ENCODE data around the gene MYRIP.
A peak's percentile ranks its signal among the peaks of the same experiment; 100 is the strongest.

MYRIP gene

DNA sequence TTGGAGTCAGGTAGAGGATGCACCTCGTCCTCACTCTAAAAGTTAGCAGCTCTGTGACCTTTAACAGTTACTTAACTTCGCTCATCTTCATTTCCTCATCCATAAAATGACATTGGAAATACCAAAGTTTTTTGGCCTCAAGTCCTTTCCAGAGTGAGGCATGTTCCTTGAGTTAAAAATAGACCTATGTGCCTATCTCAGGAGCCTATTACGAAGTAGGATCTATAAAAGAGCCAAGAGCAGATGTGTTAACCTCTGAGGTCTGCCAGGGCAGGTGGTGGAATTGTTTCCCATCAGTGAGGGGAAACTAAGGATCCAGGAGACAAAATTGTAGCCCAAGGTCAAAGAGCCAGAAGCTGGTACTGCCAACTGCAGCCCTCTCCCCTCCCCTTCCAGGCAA is 379.7 kb downstream of the MYRIP start:
- FAIRE-seq (no peak), DNase-seq (ENCODE audit: insufficient read length) (no peak)
- TF ChIP-seq TAF1 (IDR thresholded peaks at IDR 0.05; ENCODE audit: borderline replicate concordance, low read depth, low read length) (no peak), POLR2AphosphoS5 (IDR thresholded peaks at IDR 0.05; ENCODE audit: low read depth, low read length) (no peak), POLR2A (IDR thresholded peaks at IDR 0.05; ENCODE audit: low read depth, low read length) (no peak)

DNA sequence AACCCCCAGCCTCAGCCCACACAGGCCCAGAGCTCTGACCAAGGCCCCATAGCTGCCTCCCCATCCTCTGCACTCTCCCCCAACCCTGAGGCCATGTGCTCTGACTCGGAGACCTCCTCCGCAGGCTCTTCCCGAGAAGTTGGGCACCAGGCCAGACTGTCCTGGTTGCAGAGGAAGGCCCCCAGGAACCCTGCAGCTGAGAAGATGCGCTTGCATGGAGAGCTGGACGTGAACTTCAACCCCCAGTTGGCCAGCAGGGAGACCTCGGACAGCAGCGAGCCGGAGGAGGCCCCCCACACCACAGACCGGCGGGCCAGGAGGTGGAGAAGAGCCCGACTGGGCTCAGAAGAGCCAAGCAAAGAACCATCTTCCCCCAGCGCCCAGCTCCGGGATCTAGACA is 380.6 kb downstream of the MYRIP start:
- DNase-seq (ENCODE audit: insufficient read length) (no peak), FAIRE-seq (no peak)
- no peak for TF ChIP-seq POLR2A (IDR thresholded peaks at IDR 0.05; ENCODE audit: low read depth, low read length)
- TF ChIP-seq POLR2AphosphoS5 (IDR thresholded peaks at IDR 0.05; ENCODE audit: low read depth, low read length) = no peak
- TF ChIP-seq TAF1 (IDR thresholded peaks at IDR 0.05; ENCODE audit: borderline replicate concordance, low read depth, low read length) = no peak

- FAIRE-seq = no peak
- no peak for TF ChIP-seq POLR2A (IDR thresholded peaks at IDR 0.05; ENCODE audit: low read depth, low read length)
- no peak for TF ChIP-seq POLR2AphosphoS5 (IDR thresholded peaks at IDR 0.05; ENCODE audit: low read depth, low read length)
- no peak for TF ChIP-seq TAF1 (IDR thresholded peaks at IDR 0.05; ENCODE audit: borderline replicate concordance, low read depth, low read length)
- DNase-seq (ENCODE audit: insufficient read length) = no peak
Observed at GRCh38 chr3:40191251-40191650, 381.8 kb downstream of the MYRIP start.

DNA sequence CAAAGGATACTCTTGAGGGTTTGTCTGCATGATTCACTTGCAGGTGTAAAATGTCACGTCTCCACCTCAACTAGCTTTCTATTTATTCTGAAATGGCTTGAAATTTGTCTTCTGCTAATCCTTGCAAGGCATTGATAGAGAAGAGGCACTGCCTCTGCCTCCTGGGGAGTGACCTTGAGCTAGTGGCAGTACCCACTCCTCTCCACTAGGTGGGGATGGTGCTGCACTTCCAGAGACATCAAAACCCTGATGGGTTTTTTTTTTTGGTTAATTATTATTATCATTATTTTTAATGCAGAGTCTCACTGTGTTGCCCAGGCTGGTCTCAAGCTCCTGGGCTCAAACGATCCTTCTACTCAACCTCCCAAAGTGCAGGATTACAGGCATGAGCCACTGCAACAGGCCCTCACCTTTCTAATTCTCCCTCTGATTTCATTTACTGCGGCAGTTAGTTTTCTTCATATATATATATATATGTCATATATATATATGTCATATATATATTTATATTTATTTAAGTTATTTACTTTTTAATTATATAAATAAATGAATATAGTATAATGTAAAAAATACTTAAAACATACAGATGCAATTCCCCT is 382.5 kb downstream of the MYRIP start:
- no peak for TF ChIP-seq POLR2AphosphoS5 (IDR thresholded peaks at IDR 0.05; ENCODE audit: low read depth, low read length)
- no peak for TF ChIP-seq TAF1 (IDR thresholded peaks at IDR 0.05; ENCODE audit: borderline replicate concordance, low read depth, low read length)
- no peak for TF ChIP-seq POLR2A (IDR thresholded peaks at IDR 0.05; ENCODE audit: low read depth, low read length)
- peak; percentile 39 for DNase-seq (ENCODE audit: insufficient read length)
- peak; percentile 57 for FAIRE-seq

DNA sequence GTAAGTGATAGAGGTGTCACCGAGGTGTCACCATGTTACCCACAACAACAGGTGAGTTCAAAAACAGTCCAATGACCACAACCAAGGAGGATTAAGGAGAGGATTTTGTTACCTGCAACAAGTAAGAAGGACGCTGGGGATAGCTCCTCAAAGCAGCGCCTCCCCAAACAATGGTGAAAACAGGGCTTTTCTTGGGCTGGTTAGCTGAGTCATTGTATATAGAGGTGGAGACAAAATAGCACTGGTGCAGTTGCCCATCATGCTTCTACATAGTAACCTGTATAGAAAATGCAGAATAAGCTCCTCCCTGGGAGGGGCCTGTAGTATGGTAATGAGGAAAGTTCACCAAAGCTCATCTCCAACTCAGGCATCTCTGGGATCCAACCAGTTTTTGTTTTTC is 383.2 kb downstream of the MYRIP start:
- TF ChIP-seq POLR2A (IDR thresholded peaks at IDR 0.05; ENCODE audit: low read depth, low read length) (no peak), POLR2AphosphoS5 (IDR thresholded peaks at IDR 0.05; ENCODE audit: low read depth, low read length) (no peak), TAF1 (IDR thresholded peaks at IDR 0.05; ENCODE audit: borderline replicate concordance, low read depth, low read length) (no peak)
- FAIRE-seq = peak; percentile 48
- DNase-seq (ENCODE audit: insufficient read length) = no peak

DNA sequence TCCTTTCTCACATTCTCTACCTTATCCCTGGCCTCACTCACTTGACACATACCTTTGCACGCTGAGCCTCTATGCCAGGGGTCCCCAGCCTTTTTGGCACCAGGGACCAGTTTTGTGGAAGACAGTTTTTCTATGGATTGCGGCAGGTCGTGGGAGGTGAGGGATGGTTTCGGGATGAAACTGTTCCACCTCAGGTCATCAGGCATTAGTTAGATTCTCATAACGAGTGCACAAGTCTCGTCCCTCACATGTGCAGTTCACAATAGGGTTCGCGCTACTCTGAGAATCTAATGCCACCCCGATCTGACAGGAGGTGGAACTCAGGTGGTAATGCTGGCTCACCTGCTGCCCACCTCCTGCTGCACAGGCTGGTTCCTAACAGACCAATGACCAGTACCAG is 387.6 kb downstream of the MYRIP start:
- TF ChIP-seq POLR2AphosphoS5 (IDR thresholded peaks at IDR 0.05; ENCODE audit: low read depth, low read length) (no peak), TAF1 (IDR thresholded peaks at IDR 0.05; ENCODE audit: borderline replicate concordance, low read depth, low read length) (no peak), POLR2A (IDR thresholded peaks at IDR 0.05; ENCODE audit: low read depth, low read length) (no peak)
- no peak for DNase-seq (ENCODE audit: insufficient read length)
- FAIRE-seq = no peak

DNA sequence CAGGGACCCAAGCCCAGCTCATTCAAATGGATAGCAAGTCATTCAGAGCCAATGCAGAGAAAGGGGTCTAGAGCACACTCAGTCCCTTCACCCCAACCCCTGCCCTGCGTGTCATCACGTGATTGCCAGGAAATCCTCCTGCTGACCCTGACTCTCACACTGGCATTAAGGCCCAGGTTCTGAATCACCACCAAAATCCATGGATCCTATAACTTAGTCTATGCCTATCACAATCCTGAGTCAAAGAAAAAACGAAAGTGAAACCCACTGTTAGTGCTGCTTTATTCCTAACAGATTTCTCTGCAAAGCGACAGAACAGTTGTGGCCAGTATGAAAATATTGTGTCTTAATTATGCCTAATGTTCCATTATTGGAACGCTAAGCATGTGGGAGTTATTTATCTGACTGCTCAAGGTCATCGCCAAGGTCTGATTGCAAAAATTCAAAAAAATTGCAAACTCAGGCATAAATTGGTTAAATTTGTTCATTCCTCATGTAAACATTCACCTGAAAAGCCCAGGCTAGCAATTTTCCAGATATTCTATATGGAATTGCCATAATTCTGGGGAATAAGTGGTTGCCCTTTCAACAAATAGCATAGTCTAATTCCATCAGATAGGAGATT is 391.4 kb downstream of the MYRIP start:
- FAIRE-seq (no peak), DNase-seq (ENCODE audit: insufficient read length) (no peak)
- TF ChIP-seq POLR2AphosphoS5 (IDR thresholded peaks at IDR 0.05; ENCODE audit: low read depth, low read length) (no peak), TAF1 (IDR thresholded peaks at IDR 0.05; ENCODE audit: borderline replicate concordance, low read depth, low read length) (no peak), POLR2A (IDR thresholded peaks at IDR 0.05; ENCODE audit: low read depth, low read length) (no peak)

- TF ChIP-seq TAF1 (IDR thresholded peaks at IDR 0.05; ENCODE audit: borderline replicate concordance, low read depth, low read length) = no peak
- DNase-seq (ENCODE audit: insufficient read length) (no peak), FAIRE-seq (no peak)
Observed at GRCh38 chr3:40201770-40202169, 392.4 kb downstream of the MYRIP start.

DNA sequence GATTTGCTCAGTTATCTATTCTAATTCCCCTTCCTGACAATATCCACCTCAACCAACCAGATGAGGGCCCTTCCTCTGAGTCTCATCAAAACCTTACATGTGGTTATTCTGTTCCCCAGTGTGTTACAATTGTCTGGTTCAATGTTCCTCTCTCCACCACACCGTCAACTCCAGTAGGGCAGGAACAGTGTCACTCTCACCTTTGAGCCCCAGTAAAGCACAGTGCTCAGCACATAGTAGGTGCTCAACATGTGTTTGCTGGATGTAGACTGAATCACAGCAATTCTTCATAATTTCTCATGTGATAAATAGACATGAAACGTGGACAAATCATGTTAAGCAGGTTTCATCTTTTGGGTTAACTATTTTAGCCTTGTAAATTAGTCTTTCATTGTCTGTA is 397.1 kb downstream of the MYRIP start:
- DNase-seq (ENCODE audit: insufficient read length) = no peak
- FAIRE-seq = no peak
- TF ChIP-seq TAF1 (IDR thresholded peaks at IDR 0.05; ENCODE audit: borderline replicate concordance, low read depth, low read length) = no peak
- TF ChIP-seq POLR2A (IDR thresholded peaks at IDR 0.05; ENCODE audit: low read depth, low read length) = no peak
- no peak for TF ChIP-seq POLR2AphosphoS5 (IDR thresholded peaks at IDR 0.05; ENCODE audit: low read depth, low read length)

DNA sequence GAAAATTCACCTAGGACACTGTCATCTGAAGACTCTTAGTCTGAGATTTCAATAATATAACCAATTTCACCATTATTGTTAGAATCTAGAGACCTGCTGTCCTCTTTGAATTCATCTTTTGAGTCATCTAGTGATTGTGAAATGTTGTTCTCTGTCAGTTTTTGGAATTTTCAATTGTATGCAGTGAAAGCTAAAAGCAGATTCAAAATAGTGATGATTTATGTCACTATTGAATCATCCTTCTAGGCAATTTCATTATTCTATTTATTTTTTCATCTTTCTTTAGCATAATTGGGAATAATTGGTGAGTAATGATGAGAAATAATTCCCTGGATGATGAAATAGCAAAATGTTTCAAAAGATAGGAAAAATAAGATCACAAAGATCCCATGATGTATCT is 398.4 kb downstream of the MYRIP start:
- FAIRE-seq (no peak), DNase-seq (ENCODE audit: insufficient read length) (no peak)
- no peak for TF ChIP-seq TAF1 (IDR thresholded peaks at IDR 0.05; ENCODE audit: borderline replicate concordance, low read depth, low read length)
- no peak for TF ChIP-seq POLR2A (IDR thresholded peaks at IDR 0.05; ENCODE audit: low read depth, low read length)
- no peak for TF ChIP-seq POLR2AphosphoS5 (IDR thresholded peaks at IDR 0.05; ENCODE audit: low read depth, low read length)

DNA sequence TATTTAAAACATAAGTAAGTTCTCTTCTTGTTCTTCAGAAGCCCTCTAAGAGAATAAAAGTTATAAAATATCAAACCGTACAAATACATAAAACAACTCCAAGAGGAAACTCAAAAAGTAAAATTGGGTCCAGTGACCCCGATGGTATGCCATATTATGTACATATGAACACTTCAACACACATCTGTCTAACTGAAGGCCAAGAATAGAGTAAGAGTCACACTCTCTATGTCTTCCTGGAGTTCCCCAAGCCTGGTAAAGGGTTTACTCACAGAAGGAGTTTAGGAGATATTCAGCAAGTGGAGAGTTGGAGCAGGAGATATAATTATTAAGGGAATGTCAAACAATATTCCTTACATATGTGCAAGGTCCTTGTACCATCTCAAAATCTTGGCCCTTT is 398.8 kb downstream of the MYRIP start:
- FAIRE-seq = no peak
- DNase-seq (ENCODE audit: insufficient read length) = no peak

GRCh38 chr3:40211579-40211978 is 402.2 kb downstream of the MYRIP start:
- TF ChIP-seq TAF1 (IDR thresholded peaks at IDR 0.05; ENCODE audit: borderline replicate concordance, low read depth, low read length) (no peak), POLR2A (IDR thresholded peaks at IDR 0.05; ENCODE audit: low read depth, low read length) (no peak), POLR2AphosphoS5 (IDR thresholded peaks at IDR 0.05; ENCODE audit: low read depth, low read length) (no peak)
- no peak for FAIRE-seq
- DNase-seq (ENCODE audit: insufficient read length) = no peak

More for the DNA sequence above, 398.8 kb downstream of the MYRIP start:
- TF ChIP-seq POLR2AphosphoS5 (IDR thresholded peaks at IDR 0.05; ENCODE audit: low read depth, low read length) (no peak), TAF1 (IDR thresholded peaks at IDR 0.05; ENCODE audit: borderline replicate concordance, low read depth, low read length) (no peak), POLR2A (IDR thresholded peaks at IDR 0.05; ENCODE audit: low read depth, low read length) (no peak)

Data from GM12892 (cell line).